A673 (cell line): ENCODE results near the gene GTPBP2. TPM values are rescaled to one million over a fixed set of nuclear protein-coding genes. Genes with fewer than 3 reads are reported as not detected.

ENCODE experiments used
- BruUV-seq: library from RNA; stranded (reverse); fragments of 400-500 nt; replicated peaks from 2 replicates; lab custom pipeline; 2021; lab: Mats Ljungman, UMichigan
- CTCF ChIA-PET: fragments of 300-600 bp; sonication (Branson Sonifier 250); formaldehyde crosslinking; loops from one replicate; lab custom pipeline; 2022; ENCODE audit warnings: antibody characterized with exemption; lab: Charles Lee
- POLR2A ChIA-PET: fragments of 300-600 bp; sonication (Branson Sonifier 250); formaldehyde crosslinking; loops from one replicate; lab custom pipeline; 2022; ENCODE audit warnings: antibody characterized with exemption; ENCODE audit not compliant: low non-redundant PET; lab: Charles Lee
- DNase-seq: peaks from one replicate; pipeline ENCODE4 v3.0.0-alpha.2; 2015; ENCODE audit warnings: low spot score
- H3K27ac ChIP-seq: fragments of 200-600 bp; sonication (generic); 2 replicates; pipeline ENCODE4 v1.5.1; 2016; ENCODE audit warnings: mixed run types, low read depth, mild to moderate bottlenecking, mixed read lengths, antibody characterized with exemption, low read length; ENCODE audit not compliant: poor library complexity, severe bottlenecking
- H3K27me3 ChIP-seq: fragments of 200-600 bp; sonication (generic); replicated peaks from 2 replicates; pipeline ENCODE4 v1.6.1; 2017; ENCODE audit warnings: mixed run types, low read depth, mild to moderate bottlenecking, mixed read lengths, antibody characterized with exemption, low read length; ENCODE audit not compliant: insufficient read depth, poor library complexity
- H3K36me3 ChIP-seq: fragments of 200-600 bp; sonication (generic); 2 replicates; pipeline ENCODE4 v1.6.1; 2016; ENCODE audit warnings: mixed run types, mild to moderate bottlenecking, mixed read lengths, antibody characterized with exemption, low read length; ENCODE audit not compliant: insufficient read depth, poor library complexity, severe bottlenecking
- H3K4me1 ChIP-seq: fragments of 200-600 bp; sonication (generic); 2 replicates; pipeline ENCODE4 v1.6.1; 2017; ENCODE audit warnings: mixed run types, mild to moderate bottlenecking, mixed read lengths, antibody characterized with exemption, low read length; ENCODE audit not compliant: insufficient read depth, poor library complexity, severe bottlenecking
- H3K4me3 ChIP-seq: fragments of 200-600 bp; sonication (generic); 2 replicates; pipeline ENCODE4 v1.5.1; 2016; ENCODE audit warnings: low read depth, mixed run types, mild to moderate bottlenecking, mixed read lengths, low read length; ENCODE audit not compliant: poor library complexity, severe bottlenecking
- H3K9me3 ChIP-seq: fragments of 200-600 bp; sonication (generic); 2 replicates; pipeline ENCODE4 v1.6.1; 2016; ENCODE audit warnings: mixed run types, low read depth, mild to moderate bottlenecking, mixed read lengths, antibody characterized with exemption, low read length; ENCODE audit not compliant: poor library complexity, severe bottlenecking
- EZH2 ChIP-seq: fragments of 200-600 bp; sonication (generic); IDR thresholded peaks from 2 replicates; pipeline ENCODE4 v1.6.1; 2017; ENCODE audit warnings: borderline replicate concordance, low read depth, mild to moderate bottlenecking, mixed read lengths, antibody characterized with exemption, low read length; ENCODE audit not compliant: poor library complexity, severe bottlenecking
- intact Hi-C: fragments of 100-400 bp; cut with micrococcal nuclease; formaldehyde crosslinking; loops from one replicate; pipeline ENCODE4 v1.10.0; 2022; ENCODE audit not compliant: unreplicated experiment
- total RNA-seq: library from RNA; stranded (reverse); gene quantifications from 2 replicates; pipeline ENCODE4 v1.2.3, GENCODE V29; 2021
- TF ChIP-seq, protein P1 (sequence below): fragments of 300-800, 200-600 bp; sonication (generic); conservative IDR thresholded peaks from 2 replicates; pipeline ENCODE4 v1.5.1; 2017; ENCODE audit warnings: low read depth, mild to moderate bottlenecking, antibody characterized with exemption, low read length, moderate library complexity, mixed read lengths

Gene GTPBP2
- total RNA-seq, 1 experiment from 2014 or later: 59.4 TPM

DNA sequence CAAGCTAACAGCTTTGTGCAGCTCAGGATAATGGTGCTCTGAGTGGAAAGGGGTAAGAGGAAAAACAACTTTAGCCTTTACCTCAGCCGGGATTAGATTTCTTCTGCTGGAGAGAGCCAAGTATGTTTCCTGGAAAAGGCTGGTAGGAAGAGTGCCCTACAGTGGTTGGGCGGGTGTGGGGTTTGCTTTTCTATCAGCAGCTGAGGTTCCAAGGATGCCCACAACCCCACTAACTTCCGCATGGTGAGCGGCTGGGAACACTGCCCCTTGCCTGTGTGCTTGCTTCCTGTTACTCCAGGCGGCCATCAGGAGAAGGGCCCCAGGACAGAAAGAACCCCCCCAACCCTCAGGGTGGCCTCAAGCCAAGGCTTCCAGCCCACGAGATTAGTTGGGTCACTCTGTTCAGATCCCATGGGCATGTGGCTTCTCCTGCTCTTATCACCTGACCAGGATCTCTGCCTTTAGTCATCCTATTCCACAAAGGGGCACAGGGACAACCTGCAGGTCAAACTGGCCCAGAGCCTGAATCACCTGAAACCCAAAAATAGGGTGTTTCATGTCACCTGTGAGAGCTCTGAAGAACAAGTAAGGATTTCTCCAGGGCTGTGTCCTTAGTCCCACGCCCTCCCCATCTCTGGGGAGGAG, 48.0 kb upstream of the GTPBP2 start:
- TF ChIP-seq EZH2: no peak
- TF ChIP-seq, protein P1, sequence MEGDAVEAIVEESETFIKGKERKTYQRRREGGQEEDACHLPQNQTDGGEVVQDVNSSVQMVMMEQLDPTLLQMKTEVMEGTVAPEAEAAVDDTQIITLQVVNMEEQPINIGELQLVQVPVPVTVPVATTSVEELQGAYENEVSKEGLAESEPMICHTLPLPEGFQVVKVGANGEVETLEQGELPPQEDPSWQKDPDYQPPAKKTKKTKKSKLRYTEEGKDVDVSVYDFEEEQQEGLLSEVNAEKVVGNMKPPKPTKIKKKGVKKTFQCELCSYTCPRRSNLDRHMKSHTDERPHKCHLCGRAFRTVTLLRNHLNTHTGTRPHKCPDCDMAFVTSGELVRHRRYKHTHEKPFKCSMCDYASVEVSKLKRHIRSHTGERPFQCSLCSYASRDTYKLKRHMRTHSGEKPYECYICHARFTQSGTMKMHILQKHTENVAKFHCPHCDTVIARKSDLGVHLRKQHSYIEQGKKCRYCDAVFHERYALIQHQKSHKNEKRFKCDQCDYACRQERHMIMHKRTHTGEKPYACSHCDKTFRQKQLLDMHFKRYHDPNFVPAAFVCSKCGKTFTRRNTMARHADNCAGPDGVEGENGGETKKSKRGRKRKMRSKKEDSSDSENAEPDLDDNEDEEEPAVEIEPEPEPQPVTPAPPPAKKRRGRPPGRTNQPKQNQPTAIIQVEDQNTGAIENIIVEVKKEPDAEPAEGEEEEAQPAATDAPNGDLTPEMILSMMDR: no peak
- no peak for DNase-seq
- H3K36me3 ChIP-seq: peaks cover 73% of the 10 kb centered on the region
- no peaks in the 10 kb centered on the region for H3K9me3 ChIP-seq
- no peaks in the 10 kb centered on the region for H3K4me1 ChIP-seq
- intact Hi-C loops: no loop called here
- ChIA-PET POLR2A (no interaction called here), CTCF (interaction anchor here (1.0 kb wide), 1 partner anchor 10 kb away, joined by 3 read pairs; no protein-coding TSS in a partner anchor)
- H3K27ac ChIP-seq: no peak overlapping the region
- no TSS peak for BruUV-seq
- H3K27me3 ChIP-seq: no peaks in the 10 kb centered on the region
- H3K4me3 ChIP-seq: no peak overlapping the region

DNA sequence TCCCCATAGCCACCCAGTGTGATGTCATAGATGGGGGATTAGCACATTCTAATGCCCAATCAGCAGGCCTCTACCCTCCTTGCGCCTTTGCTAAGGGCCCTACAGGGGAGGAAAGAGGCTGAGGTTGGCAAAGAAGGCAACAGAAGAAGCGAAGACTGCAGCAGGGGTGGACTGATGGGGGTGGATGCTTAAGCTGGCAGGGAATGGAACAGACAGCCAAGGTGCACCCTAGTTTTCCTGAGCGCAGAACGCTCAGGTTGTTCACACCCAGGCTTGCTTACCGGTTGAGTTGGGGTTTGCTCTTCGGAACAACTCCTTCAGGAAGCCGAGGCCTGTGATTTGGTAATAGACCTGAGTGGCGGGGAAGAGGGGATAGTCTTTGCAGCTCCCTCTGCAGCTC, 45.9 kb upstream of the GTPBP2 start:
- Histone ChIP-seq H3K4me1 (no peaks in the 10 kb centered on the region), H3K27me3 (no peaks in the 10 kb centered on the region), H3K27ac (no peak overlapping the region), H3K36me3 (peaks cover 78% of the 10 kb centered on the region), H3K4me3 (no peak overlapping the region), H3K9me3 (no peaks in the 10 kb centered on the region)
- CTCF ChIA-PET: no interaction called here
- TF ChIP-seq, protein P1: no peak
- TF ChIP-seq EZH2: no peak
- POLR2A ChIA-PET: no interaction called here
- intact Hi-C loops: no loop called here
- BruUV-seq: no TSS peak
- no peak for DNase-seq

DNA sequence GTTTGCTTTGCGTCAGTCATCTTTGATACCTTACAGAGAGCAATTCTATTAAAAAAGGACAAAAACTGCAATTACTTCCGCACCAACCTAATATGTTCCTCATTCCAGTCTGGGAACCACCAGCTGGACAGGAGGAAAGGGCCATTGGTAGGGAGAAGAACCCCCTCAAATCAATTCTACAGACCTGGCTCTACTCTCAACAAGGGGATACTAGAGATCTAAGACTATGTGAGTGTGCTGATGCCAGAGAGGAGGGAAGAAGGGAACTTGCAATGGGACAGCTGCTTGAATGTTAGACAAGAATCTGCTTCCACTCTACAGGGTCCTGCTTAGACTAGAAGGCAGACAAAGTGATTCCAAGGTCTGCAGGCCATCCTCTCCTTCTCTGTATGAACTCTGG, 45.2 kb upstream of the GTPBP2 start:
- no peak overlapping the region for H3K4me3 ChIP-seq
- CTCF ChIA-PET: no interaction called here
- no peak for TF ChIP-seq EZH2
- TF ChIP-seq, protein P1: no peak
- no peak overlapping the region for H3K27ac ChIP-seq
- no peaks in the 10 kb centered on the region for H3K27me3 ChIP-seq
- intact Hi-C loops: no loop called here
- peaks cover 72% of the 10 kb centered on the region for H3K36me3 ChIP-seq
- H3K4me1 ChIP-seq: no peaks in the 10 kb centered on the region
- no peak for DNase-seq
- no TSS peak for BruUV-seq
- H3K9me3 ChIP-seq: no peaks in the 10 kb centered on the region
- POLR2A ChIA-PET: no interaction called here
